ENCODE data around the gene MED7. TPM values are rescaled to one million over a fixed set of nuclear protein-coding genes. Genes with fewer than 3 reads are reported as not detected.

The MED7 gene
- polyA plus RNA-seq, 2 of the 4 experiments (the other 2 are of a cell fraction), result 22.6 to 23.0 TPM

DNA sequence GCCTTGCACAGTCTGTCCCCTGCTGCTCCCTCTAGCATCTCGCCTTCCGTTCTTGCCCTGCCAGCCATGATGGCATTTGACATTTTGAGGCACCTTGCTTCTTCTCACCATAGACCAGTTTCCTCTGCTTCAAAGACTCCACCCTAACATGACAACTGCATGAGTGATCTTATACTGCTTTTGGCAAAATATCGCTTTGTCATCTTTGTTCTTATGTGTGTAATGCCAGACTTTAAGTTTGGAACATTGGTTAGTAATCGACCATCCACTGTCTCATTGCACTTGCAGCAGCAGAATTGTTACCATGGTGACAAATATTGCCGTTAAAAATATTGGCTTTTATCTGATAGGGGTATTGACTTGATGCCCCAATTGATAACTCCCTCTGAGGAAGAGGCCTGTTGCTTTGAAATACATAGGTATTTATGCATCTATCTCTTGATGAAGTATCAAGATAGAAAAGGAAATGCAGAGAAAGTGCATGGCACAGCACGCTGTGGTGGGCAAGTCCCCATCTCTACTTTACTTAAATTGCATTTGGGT is 16.6 kb upstream of the MED7 start:
- ATAC-seq (no peak), DNase-seq (ENCODE audit: low read depth in 1 of 2, low spot score in 1 of 2) (no peak), FAIRE-seq (no peak)
- H3K4me1 ChIP-seq, result no peaks in the 10 kb centered on the region
- TF ChIP-seq, protein P1, sequence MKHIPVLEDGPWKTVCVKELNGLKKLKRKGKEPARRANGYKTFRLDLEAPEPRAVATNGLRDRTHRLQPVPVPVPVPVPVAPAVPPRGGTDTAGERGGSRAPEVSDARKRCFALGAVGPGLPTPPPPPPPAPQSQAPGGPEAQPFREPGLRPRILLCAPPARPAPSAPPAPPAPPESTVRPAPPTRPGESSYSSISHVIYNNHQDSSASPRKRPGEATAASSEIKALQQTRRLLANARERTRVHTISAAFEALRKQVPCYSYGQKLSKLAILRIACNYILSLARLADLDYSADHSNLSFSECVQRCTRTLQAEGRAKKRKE (CRISPR knock-in tag; IDR thresholded peaks at IDR 0.05; ENCODE audit: low read depth), result no peak
- TF ChIP-seq MAFK (IDR thresholded peaks at IDR 0.05; ENCODE audit: partially characterized antibody) (peak; percentile 4), BHLHE40 (IDR thresholded peaks at IDR 0.05; ENCODE audit: low read depth, low read length) (no peak), RNF2 (IDR thresholded peaks at IDR 0.05; ENCODE audit: borderline replicate concordance, low read depth) (no peak)
- no peaks in the 10 kb centered on the region for H3K9me3 ChIP-seq
- CTCF ChIA-PET, result interaction anchor here (0.6 kb wide), 1 partner anchor 80 kb away, joined by 3 read pairs; no protein-coding TSS in a partner anchor
- POLR2A ChIA-PET, result no interaction called here
- H3K27ac ChIP-seq, result no peak overlapping the region
- 65% methylated on average over 6 of the region's 6 CpGs for WGBS (ENCODE audit: missing lambda C conversion rate)
- no peak overlapping the region for H3K4me2 ChIP-seq
- H3K4me3 ChIP-seq, result no peak overlapping the region

DNA sequence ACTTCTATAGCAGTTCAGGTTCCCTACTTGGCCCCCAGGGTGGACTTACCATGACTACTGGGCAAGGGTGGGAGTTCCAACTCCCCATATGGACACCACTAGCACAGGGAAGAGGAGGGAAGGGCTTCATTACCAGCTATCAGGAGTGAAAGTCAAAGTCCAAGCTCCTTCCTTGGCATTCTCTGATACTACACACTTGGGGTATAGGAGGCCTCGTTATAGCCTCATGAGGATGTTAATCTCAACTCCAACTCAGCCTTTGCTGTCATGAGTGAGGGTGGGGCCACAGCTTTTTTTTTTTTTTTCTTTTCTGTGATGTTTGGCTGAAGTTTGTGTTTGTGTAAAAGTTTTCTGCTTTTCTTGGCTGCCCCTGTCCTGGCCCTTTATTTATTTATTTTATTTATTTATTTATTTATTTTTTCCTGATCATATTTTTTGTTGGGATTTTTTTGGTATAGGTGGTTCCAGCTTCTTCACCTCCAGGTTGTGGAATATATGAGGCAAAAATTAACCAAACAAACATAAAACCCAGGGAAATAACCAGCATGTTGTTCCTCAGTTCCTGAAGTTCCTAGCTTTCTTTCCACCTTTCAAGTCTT is 14.7 kb upstream of the MED7 start:
- DNase-seq (ENCODE audit: low read depth in 1 of 2, low spot score in 1 of 2) (no peak), ATAC-seq (no peak), FAIRE-seq (no peak)
- H3K27ac ChIP-seq, result no peak overlapping the region
- H3K4me3 ChIP-seq, result no peak overlapping the region
- TF ChIP-seq, protein P2, sequence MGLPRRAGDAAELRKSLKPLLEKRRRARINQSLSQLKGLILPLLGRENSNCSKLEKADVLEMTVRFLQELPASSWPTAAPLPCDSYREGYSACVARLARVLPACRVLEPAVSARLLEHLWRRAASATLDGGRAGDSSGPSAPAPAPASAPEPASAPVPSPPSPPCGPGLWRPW (IDR thresholded peaks at IDR 0.05), result no peak
- POLR2A ChIA-PET, result no interaction called here
- H3K4me1 ChIP-seq, result no peaks in the 10 kb centered on the region
- WGBS (ENCODE audit: missing lambda C conversion rate), result 85% methylated on average over 1 of the region's 1 CpG
- CTCF ChIA-PET, result interaction anchor here (1.0 to 1.7 kb wide), 2 partner anchors 9 to 15 kb away, joined by 3 to 15 read pairs; partner anchors contain the start of gene MED7
- no peak overlapping the region for H3K4me2 ChIP-seq
- no peaks in the 10 kb centered on the region for H3K9me3 ChIP-seq

DNA sequence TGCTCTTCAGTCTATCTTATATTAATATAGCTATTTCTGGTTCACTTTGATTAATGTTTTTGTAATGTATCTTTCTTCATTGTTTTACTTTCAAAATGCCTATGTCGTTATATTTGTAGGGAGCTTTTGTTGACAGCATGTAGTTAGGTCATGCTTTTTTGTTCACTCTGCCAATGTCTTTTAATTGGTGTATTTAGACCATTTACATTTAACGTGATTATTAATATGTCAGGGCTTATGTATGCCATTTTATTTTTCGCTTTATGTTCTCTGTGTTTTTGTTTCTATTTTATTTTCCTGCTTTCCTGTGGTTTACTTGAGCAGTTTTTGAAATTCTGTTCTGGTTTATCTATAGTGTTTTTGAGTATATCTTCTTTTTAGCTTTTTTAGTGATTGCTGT is 12.6 kb upstream of the MED7 start:
- Histone ChIP-seq H3K27ac (no peak overlapping the region), H3K4me1 (no peaks in the 10 kb centered on the region), H3K9me3 (no peaks in the 10 kb centered on the region), H3K4me3 (no peak overlapping the region), H3K4me2 (no peak overlapping the region)
- FAIRE-seq (no peak), ATAC-seq (no peak), DNase-seq (ENCODE audit: low read depth in 1 of 2, low spot score in 1 of 2) (no peak)
- 65% methylated on average over 3 of the region's 3 CpGs for WGBS (ENCODE audit: missing lambda C conversion rate)
- CTCF ChIA-PET, result no interaction called here
- POLR2A ChIA-PET, result no interaction called here
- TF ChIP-seq RNF2 (IDR thresholded peaks at IDR 0.05; ENCODE audit: borderline replicate concordance, low read depth) (no peak), NR3C1 (IDR thresholded peaks at IDR 0.05) (no peak), SREBF2 (IDR thresholded peaks at IDR 0.05) (no peak), TFCP2L1 (CRISPR knock-in tag; IDR thresholded peaks at IDR 0.05) (no peak), SMC3 (IDR thresholded peaks at IDR 0.05) (no peak), FOSB (CRISPR knock-in tag; IDR thresholded peaks at IDR 0.05) (no peak), CEBPB (IDR thresholded peaks at IDR 0.05) (no peak), CBX2 (IDR thresholded peaks at IDR 0.05; ENCODE audit: borderline replicate concordance, low read depth) (no peak), FOSL2 (IDR thresholded peaks at IDR 0.05) (no peak), FOSL2 (CRISPR knock-in tag; IDR thresholded peaks at IDR 0.05) (no peak), HDAC2 (IDR thresholded peaks at IDR 0.05) (no peak), JUN (IDR thresholded peaks at IDR 0.05) (no peak), CBX8 (IDR thresholded peaks at IDR 0.05) (no peak)
- TF ChIP-seq, protein P3, sequence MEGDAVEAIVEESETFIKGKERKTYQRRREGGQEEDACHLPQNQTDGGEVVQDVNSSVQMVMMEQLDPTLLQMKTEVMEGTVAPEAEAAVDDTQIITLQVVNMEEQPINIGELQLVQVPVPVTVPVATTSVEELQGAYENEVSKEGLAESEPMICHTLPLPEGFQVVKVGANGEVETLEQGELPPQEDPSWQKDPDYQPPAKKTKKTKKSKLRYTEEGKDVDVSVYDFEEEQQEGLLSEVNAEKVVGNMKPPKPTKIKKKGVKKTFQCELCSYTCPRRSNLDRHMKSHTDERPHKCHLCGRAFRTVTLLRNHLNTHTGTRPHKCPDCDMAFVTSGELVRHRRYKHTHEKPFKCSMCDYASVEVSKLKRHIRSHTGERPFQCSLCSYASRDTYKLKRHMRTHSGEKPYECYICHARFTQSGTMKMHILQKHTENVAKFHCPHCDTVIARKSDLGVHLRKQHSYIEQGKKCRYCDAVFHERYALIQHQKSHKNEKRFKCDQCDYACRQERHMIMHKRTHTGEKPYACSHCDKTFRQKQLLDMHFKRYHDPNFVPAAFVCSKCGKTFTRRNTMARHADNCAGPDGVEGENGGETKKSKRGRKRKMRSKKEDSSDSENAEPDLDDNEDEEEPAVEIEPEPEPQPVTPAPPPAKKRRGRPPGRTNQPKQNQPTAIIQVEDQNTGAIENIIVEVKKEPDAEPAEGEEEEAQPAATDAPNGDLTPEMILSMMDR (IDR thresholded peaks at IDR 0.05), result no peak
- TF ChIP-seq, protein P4, sequence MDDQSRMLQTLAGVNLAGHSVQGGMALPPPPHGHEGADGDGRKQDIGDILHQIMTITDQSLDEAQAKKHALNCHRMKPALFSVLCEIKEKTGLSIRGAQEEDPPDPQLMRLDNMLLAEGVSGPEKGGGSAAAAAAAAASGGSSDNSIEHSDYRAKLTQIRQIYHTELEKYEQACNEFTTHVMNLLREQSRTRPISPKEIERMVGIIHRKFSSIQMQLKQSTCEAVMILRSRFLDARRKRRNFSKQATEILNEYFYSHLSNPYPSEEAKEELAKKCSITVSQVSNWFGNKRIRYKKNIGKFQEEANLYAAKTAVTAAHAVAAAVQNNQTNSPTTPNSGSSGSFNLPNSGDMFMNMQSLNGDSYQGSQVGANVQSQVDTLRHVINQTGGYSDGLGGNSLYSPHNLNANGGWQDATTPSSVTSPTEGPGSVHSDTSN (IDR thresholded peaks at IDR 0.05), result no peak
- TF ChIP-seq, protein P5, sequence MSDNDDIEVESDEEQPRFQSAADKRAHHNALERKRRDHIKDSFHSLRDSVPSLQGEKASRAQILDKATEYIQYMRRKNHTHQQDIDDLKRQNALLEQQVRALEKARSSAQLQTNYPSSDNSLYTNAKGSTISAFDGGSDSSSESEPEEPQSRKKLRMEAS (IDR thresholded peaks at IDR 0.05), result no peak
- TF ChIP-seq, protein P6, sequence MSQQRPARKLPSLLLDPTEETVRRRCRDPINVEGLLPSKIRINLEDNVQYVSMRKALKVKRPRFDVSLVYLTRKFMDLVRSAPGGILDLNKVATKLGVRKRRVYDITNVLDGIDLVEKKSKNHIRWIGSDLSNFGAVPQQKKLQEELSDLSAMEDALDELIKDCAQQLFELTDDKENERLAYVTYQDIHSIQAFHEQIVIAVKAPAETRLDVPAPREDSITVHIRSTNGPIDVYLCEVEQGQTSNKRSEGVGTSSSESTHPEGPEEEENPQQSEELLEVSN (IDR thresholded peaks at IDR 0.05; ENCODE audit: borderline replicate concordance, low read depth), result no peak
